Left lung (tissue), 10 donors: ENCODE results near the gene TRHDE. TPM values are rescaled to one million over a fixed set of nuclear protein-coding genes. Genes with fewer than 3 reads are reported as not detected.
A peak's percentile ranks its signal among the peaks of the same experiment; 100 is the strongest.

ENCODE experiments used
- ATAC-seq: fragments of 200-7000 bp; cut with Tn5 transposase; one replicate; pipeline ENCODE4 v1.9.1; 2020; ENCODE audit warnings: moderate library complexity
- DNase-seq, 4 donors: peaks; one replicate each; pipeline ENCODE4 v3.0.0-alpha.2; 2013 to 2020
- H3K27ac ChIP-seq, 2 donors: fragments of 200-600 bp; sonication (generic) in 1 of 2; one replicate each; pipeline versions ENCODE4 v1.5.0 to v1.8.0; 2020 to 2021
- H3K27me3 ChIP-seq, 2 donors: fragments of 200-600 bp; sonication (generic) in 1 of 2; one replicate each; pipeline versions ENCODE4 v1.5.0 to v1.8.0; 2020 to 2021
- H3K36me3 ChIP-seq, 2 donors: fragments of 200-600 bp; sonication (generic) in 1 of 2; one replicate each; pipeline versions ENCODE4 v1.5.0 to v1.8.0; 2020 to 2021
- H3K4me1 ChIP-seq, 2 donors: fragments of 200-600 bp; one replicate each; pipeline ENCODE4 v1.8.0; 2021
- H3K4me3 ChIP-seq, 2 donors: fragments of 200-600 bp; sonication (generic) in 1 of 2; one replicate each; pipeline versions ENCODE4 v1.5.0 to v1.8.0; 2020 to 2021; ENCODE audit warnings: mild to moderate bottlenecking in 1 of 2
- H3K9me3 ChIP-seq, 2 donors: fragments of 200-600 bp; sonication (generic) in 1 of 2; one replicate each; pipeline versions ENCODE4 v1.5.0 to v1.8.0; 2020 to 2021
- CTCF ChIP-seq, 2 donors: fragments of 200-600 bp; sonication (generic) in 1 of 2; IDR thresholded peaks; one replicate each; pipeline versions ENCODE4 v1.5.0 to v1.8.0; 2021; ENCODE audit warnings: antibody characterized with exemption in 2 of 2
- intact Hi-C, 2 donors: fragments of 100-400 bp; cut with DNase I; formaldehyde crosslinking; loops; one replicate each; pipeline versions ENCODE4 v1.11.2 to v1.14.2; 2022
- polyA plus RNA-seq, 6 donors: library from polyadenylated mRNA; unstranded; fragments of 120-200 nt; gene quantifications; one replicate each; pipeline ENCODE4 v1.2.1, GENCODE V29; 2013; ENCODE audit not compliant: insufficient read length in 6 of 6
- total RNA-seq, 2 donors: library from RNA; stranded (reverse); fragmentation: NEBNext Ultra II Directional; extraction: Animal tissue kit (Norgen Biotek cat#: 25700); gene quantifications; one replicate each; pipeline ENCODE4 v1.2.1, GENCODE V29; 2021
- donor health status: DM: no; HTN: yes; CAD: no.
- donor health status: DM: no; HTN: no; CAD: no.

The TRHDE gene
- total and polyA plus RNA-seq, 8 donors = 0.87 to 4.3 (median 2.8) TPM

- ATAC-seq (peak; percentile 68), DNase-seq (no peak)
- Histone ChIP-seq H3K36me3 (no peaks in the 10 kb centered on the region), H3K27me3 (no peaks in the 10 kb centered on the region), H3K9me3 (no peaks in the 10 kb centered on the region), H3K27ac (no peak overlapping the region), H3K4me3 (no peak overlapping the region), H3K4me1 (no peaks in the 10 kb centered on the region)
- no peak for TF ChIP-seq CTCF (IDR thresholded peaks at IDR 0.05)
- intact Hi-C loops = no loop called here
These were observed 298.4 kb downstream of the TRHDE start for GRCh38 chr12:72570601-72571000.

- no peak for TF ChIP-seq CTCF (IDR thresholded peaks at IDR 0.05)
- intact Hi-C loops = no loop called here
- H3K36me3 ChIP-seq = no peaks in the 10 kb centered on the region
- H3K4me1 ChIP-seq = no peaks in the 10 kb centered on the region
- no peaks in the 10 kb centered on the region for H3K9me3 ChIP-seq
- no peaks in the 10 kb centered on the region for H3K27me3 ChIP-seq
- no peak overlapping the region for H3K27ac ChIP-seq
- no peak overlapping the region for H3K4me3 ChIP-seq
- ATAC-seq (no peak), DNase-seq (no peak)
These were observed 302.0 kb downstream of the TRHDE start for GRCh38 chr12:72574138-72574537.

GRCh38 chr12:72578327-72578726 is 306.2 kb downstream of the TRHDE start:
- DNase-seq = no peak
- Histone ChIP-seq H3K9me3 (no peaks in the 10 kb centered on the region), H3K27ac (no peak overlapping the region), H3K36me3 (no peaks in the 10 kb centered on the region), H3K4me3 (no peak overlapping the region), H3K27me3 (no peaks in the 10 kb centered on the region), H3K4me1 (no peaks in the 10 kb centered on the region)
- ATAC-seq = no peak
- intact Hi-C loops = no loop called here
- TF ChIP-seq CTCF (IDR thresholded peaks at IDR 0.05) = no peak

- no peak for TF ChIP-seq CTCF (IDR thresholded peaks at IDR 0.05)
- peaks cover 0 to 6% of the 10 kb centered on the region in 2 donors for H3K9me3 ChIP-seq
- H3K36me3 ChIP-seq = no peaks in the 10 kb centered on the region
- H3K27me3 ChIP-seq = no peaks in the 10 kb centered on the region
- ATAC-seq (no peak), DNase-seq (no peak)
- H3K4me1 ChIP-seq = no peaks in the 10 kb centered on the region
- intact Hi-C loops = no loop called here
- no peak overlapping the region for H3K27ac ChIP-seq
- H3K4me3 ChIP-seq = no peak overlapping the region
These were observed 314.3 kb downstream of the TRHDE start for GRCh38 chr12:72586456-72586855.

GRCh38 chr12:72602581-72602980 is 330.4 kb downstream of the TRHDE start:
- intact Hi-C loops = no loop called here
- no peak for DNase-seq
- H3K4me3 ChIP-seq = no peak overlapping the region

More at GRCh38 chr12:72602581-72602980, 330.4 kb downstream of the TRHDE start:
- Histone ChIP-seq H3K36me3 (no peaks in the 10 kb centered on the region), H3K27me3 (no peaks in the 10 kb centered on the region), H3K4me1 (no peaks in the 10 kb centered on the region), H3K9me3 (peaks cover 0 to 28% of the 10 kb centered on the region in 2 donors), H3K27ac (no peak overlapping the region)
- ATAC-seq = no peak
- no peak for TF ChIP-seq CTCF (IDR thresholded peaks at IDR 0.05)
